PC-9 (cell line): Measurements from ENCODE around the gene SYNE1. TPM values are rescaled to one million over a fixed set of nuclear protein-coding genes. Genes with fewer than 3 reads are reported as not detected.
"Not testable (repeated sequence)": the region's sequence is repeated elsewhere in the genome, so short reads cannot be mapped to it uniquely, and the experiment has no call there.

Experiments used
- BruUV-seq: library from RNA; stranded (reverse); fragments of 400-500 nt; replicated peaks from 2 replicates; lab custom pipeline; 2021; lab: Mats Ljungman, UMichigan
- CTCF ChIA-PET: fragments of 300-600 bp; sonication (Branson Sonifier 250); formaldehyde crosslinking; loops from one replicate; lab custom pipeline; 2022; ENCODE audit warnings: antibody characterized with exemption; lab: Charles Lee
- POLR2A ChIA-PET: fragments of 300-600 bp; sonication (Branson Sonifier 250); formaldehyde crosslinking; loops from one replicate; lab custom pipeline; 2022; ENCODE audit warnings: antibody characterized with exemption; ENCODE audit not compliant: unreplicated experiment; lab: Charles Lee
- DNase-seq, 2 experiments: peaks; one replicate each; pipeline versions ENCODE4 v3.0.0 to v3.0.0-alpha.2; 2015 to 2022; ENCODE audit warnings: mixed read lengths in 1 of 2
- H2AFZ ChIP-seq: fragments of 200-600 bp; sonication (generic); 2 replicates; pipeline ENCODE4 v1.8.1; 2017; ENCODE audit warnings: antibody characterized with exemption
- H3F3A ChIP-seq: fragments of 200-600 bp; sonication (generic); 2 replicates; pipeline ENCODE4 v1.8.1; 2017; ENCODE audit warnings: antibody characterized with exemption, mild to moderate bottlenecking, low read depth; ENCODE audit not compliant: insufficient read depth
- H3K27ac ChIP-seq: fragments of 200-600 bp; sonication (generic); 2 replicates; pipeline ENCODE4 v1.6.1; 2016; ENCODE audit warnings: mixed run types
- H3K27me3 ChIP-seq: fragments of 200-600 bp; sonication (generic); 2 replicates; pipeline ENCODE4 v1.6.1; 2016; ENCODE audit warnings: low read depth, mixed run types; ENCODE audit not compliant: insufficient read depth
- H3K36me3 ChIP-seq: fragments of 200-600 bp; sonication (generic); 2 replicates; pipeline ENCODE4 v1.6.1; 2016; ENCODE audit warnings: low read depth, mixed run types
- H3K4me1 ChIP-seq: fragments of 200-600 bp; sonication (generic); replicated peaks from 2 replicates; pipeline ENCODE4 v1.6.1; 2016; ENCODE audit warnings: mixed run types; ENCODE audit not compliant: insufficient read depth
- H3K4me2 ChIP-seq: fragments of 200-600 bp; sonication (generic); 2 replicates; pipeline ENCODE4 v1.6.1; 2017; ENCODE audit warnings: mixed run types
- H3K4me3 ChIP-seq: fragments of 200-600 bp; sonication (generic); 2 replicates; pipeline ENCODE4 v1.6.1; 2016; ENCODE audit warnings: mixed run types
- H3K79me2 ChIP-seq: fragments of 200-600 bp; sonication (generic); 2 replicates; pipeline ENCODE4 v1.6.1; 2017; ENCODE audit warnings: low read depth, mixed run types
- H3K9me2 ChIP-seq: fragments of 200-600 bp; sonication (generic); 2 replicates; pipeline ENCODE4 v1.8.1; 2017; ENCODE audit warnings: mild to moderate bottlenecking; ENCODE audit not compliant: insufficient read depth
- H3K9me3 ChIP-seq: fragments of 200-600 bp; sonication (generic); 2 replicates; pipeline ENCODE4 v1.8.1; 2016; ENCODE audit warnings: low read depth; ENCODE audit not compliant: insufficient read depth
- H4K20me1 ChIP-seq: fragments of 200-600 bp; sonication (generic); 2 replicates; pipeline ENCODE4 v1.8.1; 2017; ENCODE audit not compliant: insufficient read depth
- EZH2 ChIP-seq: fragments of 200-600 bp; sonication (generic); IDR thresholded peaks from 2 replicates; pipeline ENCODE4 v1.8.0; 2017; ENCODE audit warnings: antibody characterized with exemption, low read depth
- intact Hi-C: fragments of 100-400 bp; cut with micrococcal nuclease; formaldehyde crosslinking; loops from one replicate; pipeline ENCODE4 v1.10.0; 2022; ENCODE audit not compliant: unreplicated experiment
- total RNA-seq: library from RNA; stranded (reverse); gene quantifications from 2 replicates; pipeline ENCODE4 v1.2.3, GENCODE V29; 2021
- TF ChIP-seq, protein P1 (sequence below): fragments of 200-600 bp; sonication (generic); conservative IDR thresholded peaks from 2 replicates; pipeline ENCODE4 v1.6.1; 2017; ENCODE audit warnings: mixed run types, antibody characterized with exemption, mild to moderate bottlenecking, moderate library complexity

Gene SYNE1
- total RNA-seq, 1 experiment from 2014 or later: 13.4 TPM

DNA sequence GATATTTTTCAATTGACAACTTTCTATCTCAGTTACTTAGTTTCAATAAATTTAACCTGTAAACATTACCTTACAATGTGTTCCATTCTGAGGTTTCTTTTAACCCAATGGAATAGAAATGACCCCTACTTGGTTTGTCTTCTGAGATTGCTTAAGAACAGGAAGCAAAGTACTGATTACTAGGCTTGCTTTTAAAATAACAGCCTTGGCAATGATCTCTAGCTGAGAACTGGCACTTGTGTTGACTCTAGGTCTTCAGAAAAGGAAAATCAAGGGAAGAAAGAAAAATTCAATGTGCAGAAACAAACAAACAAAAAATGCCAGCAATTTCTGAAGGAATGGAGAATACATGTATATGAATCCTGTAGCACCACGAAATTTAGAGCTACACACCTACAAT, 66.1 kb downstream of the SYNE1 start:
- POLR2A ChIA-PET: no interaction called here
- intact Hi-C loops: no loop called here
- Histone ChIP-seq H3K4me2 (no peak overlapping the region), H4K20me1 (no peaks in the 10 kb centered on the region), H3K27me3 (no peaks in the 10 kb centered on the region), H3K36me3 (no peaks in the 10 kb centered on the region), H3F3A (no peaks in the 10 kb centered on the region), H3K4me1 (peaks cover 12% of the 10 kb centered on the region; the same call in 1 of the 2 replicates), H3K9me3 (no peaks in the 10 kb centered on the region), H3K4me3 (no peak overlapping the region), H3K27ac (no peak overlapping the region), H3K79me2 (no peaks in the 10 kb centered on the region), H2AFZ (no peak overlapping the region), H3K9me2 (no peaks in the 10 kb centered on the region)
- TF ChIP-seq EZH2: no peak
- TF ChIP-seq, protein P1, sequence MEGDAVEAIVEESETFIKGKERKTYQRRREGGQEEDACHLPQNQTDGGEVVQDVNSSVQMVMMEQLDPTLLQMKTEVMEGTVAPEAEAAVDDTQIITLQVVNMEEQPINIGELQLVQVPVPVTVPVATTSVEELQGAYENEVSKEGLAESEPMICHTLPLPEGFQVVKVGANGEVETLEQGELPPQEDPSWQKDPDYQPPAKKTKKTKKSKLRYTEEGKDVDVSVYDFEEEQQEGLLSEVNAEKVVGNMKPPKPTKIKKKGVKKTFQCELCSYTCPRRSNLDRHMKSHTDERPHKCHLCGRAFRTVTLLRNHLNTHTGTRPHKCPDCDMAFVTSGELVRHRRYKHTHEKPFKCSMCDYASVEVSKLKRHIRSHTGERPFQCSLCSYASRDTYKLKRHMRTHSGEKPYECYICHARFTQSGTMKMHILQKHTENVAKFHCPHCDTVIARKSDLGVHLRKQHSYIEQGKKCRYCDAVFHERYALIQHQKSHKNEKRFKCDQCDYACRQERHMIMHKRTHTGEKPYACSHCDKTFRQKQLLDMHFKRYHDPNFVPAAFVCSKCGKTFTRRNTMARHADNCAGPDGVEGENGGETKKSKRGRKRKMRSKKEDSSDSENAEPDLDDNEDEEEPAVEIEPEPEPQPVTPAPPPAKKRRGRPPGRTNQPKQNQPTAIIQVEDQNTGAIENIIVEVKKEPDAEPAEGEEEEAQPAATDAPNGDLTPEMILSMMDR: no peak
- CTCF ChIA-PET: no interaction called here
- no peak for DNase-seq
- BruUV-seq: no TSS peak

DNA sequence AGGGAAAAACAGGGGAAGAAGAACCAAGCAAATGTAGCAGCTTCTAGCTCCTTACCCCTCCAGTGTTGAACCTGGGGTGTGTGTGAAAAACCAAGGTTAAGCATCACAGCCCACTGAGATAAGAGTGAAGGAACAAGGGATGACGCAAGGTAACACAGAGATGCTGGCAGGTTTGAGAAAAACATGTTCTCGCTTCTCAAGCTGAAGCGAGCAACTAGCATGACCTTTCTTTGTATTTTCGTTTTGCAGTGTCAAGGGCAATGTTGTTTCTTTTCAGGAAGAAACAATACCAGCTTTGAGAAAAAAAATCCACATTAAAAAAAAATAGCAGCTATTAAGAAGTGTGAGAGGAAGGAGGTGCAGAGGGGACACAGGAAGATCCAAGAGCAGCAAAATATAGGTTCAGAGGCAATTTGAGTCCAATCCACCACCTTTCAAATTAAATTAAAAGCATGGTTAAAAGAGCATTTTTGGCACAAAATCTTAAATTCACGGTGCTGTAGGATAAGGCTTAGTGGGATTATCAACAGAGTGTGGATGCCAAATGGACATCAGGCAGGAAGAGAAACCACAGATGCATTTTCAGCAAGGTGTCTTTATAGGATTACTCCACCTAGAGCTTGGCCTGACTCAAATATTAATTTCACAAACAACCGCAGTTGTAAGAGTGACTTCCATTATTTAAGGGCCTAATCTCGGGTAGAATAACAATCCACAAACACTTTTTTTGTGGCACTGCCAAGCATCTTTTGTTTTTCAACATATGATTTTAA, 70.9 kb downstream of the SYNE1 start:
- no peaks in the 10 kb centered on the region; the same call in 1 of the 2 replicates for H3K9me2 ChIP-seq
- CTCF ChIA-PET: no interaction called here
- DNase-seq: no peak
- no peak for TF ChIP-seq EZH2
- TF ChIP-seq, protein P1: no peak
- no peak overlapping the region for H3K4me2 ChIP-seq
- BruUV-seq: no TSS peak
- H3K4me1 ChIP-seq: no peaks in the 10 kb centered on the region
- intact Hi-C loops: no loop called here
- H3K27ac ChIP-seq: no peak overlapping the region
- no peaks in the 10 kb centered on the region for H3K27me3 ChIP-seq
- no peak overlapping the region for H2AFZ ChIP-seq
- H3K9me3 ChIP-seq: no peaks in the 10 kb centered on the region
- H3F3A ChIP-seq: no peaks in the 10 kb centered on the region
- H3K36me3 ChIP-seq: no peaks in the 10 kb centered on the region
- H3K4me3 ChIP-seq: no peak overlapping the region
- H4K20me1 ChIP-seq: no peaks in the 10 kb centered on the region
- POLR2A ChIA-PET: no interaction called here
- H3K79me2 ChIP-seq: no peaks in the 10 kb centered on the region

DNA sequence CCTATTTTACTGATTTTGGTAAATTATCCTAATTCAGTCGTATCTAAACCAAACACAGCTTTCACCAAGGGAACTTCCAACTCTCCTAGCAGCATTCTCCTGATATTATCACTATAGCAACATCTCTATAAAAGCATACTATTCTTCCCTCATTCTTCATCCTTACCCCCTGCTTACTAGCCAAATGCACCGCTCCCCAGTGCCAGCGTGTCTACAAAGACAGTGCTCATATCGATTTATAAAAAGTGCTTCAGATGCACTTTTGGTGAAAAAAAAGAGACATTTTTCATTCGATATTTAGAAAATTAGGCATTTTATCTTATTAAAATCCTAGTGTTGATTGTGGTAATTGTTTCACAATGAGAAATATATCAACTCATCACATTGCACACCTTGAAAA, 74.0 kb downstream of the SYNE1 start:
- Histone ChIP-seq H2AFZ (no peak overlapping the region), H3K36me3 (no peaks in the 10 kb centered on the region), H4K20me1 (no peaks in the 10 kb centered on the region), H3K4me1 (no peaks in the 10 kb centered on the region), H3K4me2 (no peak overlapping the region), H3K9me2 (no peaks in the 10 kb centered on the region; the same call in 1 of the 2 replicates), H3K79me2 (no peaks in the 10 kb centered on the region), H3K9me3 (no peaks in the 10 kb centered on the region), H3F3A (no peaks in the 10 kb centered on the region), H3K27me3 (no peaks in the 10 kb centered on the region), H3K27ac (no peak overlapping the region), H3K4me3 (no peak overlapping the region)
- intact Hi-C loops: no loop called here
- TF ChIP-seq EZH2: no peak
- TF ChIP-seq, protein P1: no peak
- no peak for DNase-seq
- BruUV-seq: no TSS peak
- CTCF ChIA-PET: no interaction called here
- POLR2A ChIA-PET: no interaction called here

DNA sequence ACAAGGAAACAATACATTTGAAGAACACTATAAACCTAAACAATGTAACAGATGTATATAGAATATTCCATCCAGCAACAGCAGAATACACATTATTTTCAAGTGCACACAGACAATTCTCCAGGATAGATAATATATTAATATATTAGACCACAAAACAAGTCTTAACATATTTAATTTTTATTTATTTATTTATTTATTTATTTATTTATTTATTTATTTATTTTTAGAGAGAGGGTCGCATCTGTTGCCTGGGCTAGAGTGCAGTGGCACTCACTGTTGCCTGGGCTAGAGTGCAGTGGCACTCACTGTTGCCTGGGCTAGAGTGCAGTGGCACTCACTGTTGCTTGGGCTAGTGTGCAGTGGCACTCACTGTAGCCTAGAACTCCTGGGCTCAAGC, 78.4 kb downstream of the SYNE1 start:
- H3K9me3 ChIP-seq, BruUV-seq, H3K4me1 ChIP-seq, H2AFZ ChIP-seq, DNase-seq, intact Hi-C loops, H3K27ac ChIP-seq, H3K4me3 ChIP-seq, CTCF ChIA-PET, H3K79me2 ChIP-seq, H3K9me2 ChIP-seq, H3K36me3 ChIP-seq, H4K20me1 ChIP-seq, H3K4me2 ChIP-seq, H3K27me3 ChIP-seq, H3F3A ChIP-seq, POLR2A ChIA-PET: not testable (repeated sequence)
